Neural progenitor cell (in vitro differentiated cells): ENCODE measurements around the gene UBAP1.

Source experiments
- EZH2 ChIP-seq: fragments of 200-600 bp; sonication (generic); IDR thresholded peaks from 2 replicates; pipeline ENCODE4 v1.6.1; 2017; ENCODE audit warnings: antibody characterized with exemption, mild to moderate bottlenecking, moderate library complexity
- EZH2phosphoT487 ChIP-seq: fragments of 200-600 bp; sonication (generic); IDR thresholded peaks from 2 replicates; pipeline ENCODE4 v1.6.1; 2017; ENCODE audit warnings: antibody characterized with exemption
- TF ChIP-seq, protein P1 (sequence below): fragments of 200-600 bp; sonication (generic); IDR thresholded peaks from 2 replicates; pipeline ENCODE4 v1.5.1; 2017; ENCODE audit warnings: antibody characterized with exemption, mild to moderate bottlenecking

DNA sequence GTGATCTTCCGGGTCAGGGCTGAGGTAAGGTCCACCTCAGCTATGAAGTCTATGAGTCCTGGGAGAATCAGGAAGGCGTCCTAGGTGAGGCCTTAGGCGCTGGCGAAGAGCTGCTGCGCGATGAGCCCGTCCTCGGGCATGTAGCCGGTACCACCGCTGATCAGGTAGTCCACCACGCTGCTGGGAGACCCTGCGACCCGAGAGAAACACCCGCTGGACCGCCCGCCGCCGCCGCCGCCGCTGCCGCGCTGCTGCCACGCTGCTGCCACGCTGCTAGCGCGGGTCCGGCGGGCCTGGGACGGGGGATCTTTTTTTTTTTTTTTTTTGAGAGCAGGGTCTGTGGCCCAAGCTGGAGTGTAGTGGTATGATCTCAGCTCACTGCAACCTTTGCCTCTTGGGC lies 44.3 kb upstream of the UBAP1 start:
- TF ChIP-seq EZH2 (no peak), EZH2phosphoT487 (no peak)
- TF ChIP-seq, protein P1, sequence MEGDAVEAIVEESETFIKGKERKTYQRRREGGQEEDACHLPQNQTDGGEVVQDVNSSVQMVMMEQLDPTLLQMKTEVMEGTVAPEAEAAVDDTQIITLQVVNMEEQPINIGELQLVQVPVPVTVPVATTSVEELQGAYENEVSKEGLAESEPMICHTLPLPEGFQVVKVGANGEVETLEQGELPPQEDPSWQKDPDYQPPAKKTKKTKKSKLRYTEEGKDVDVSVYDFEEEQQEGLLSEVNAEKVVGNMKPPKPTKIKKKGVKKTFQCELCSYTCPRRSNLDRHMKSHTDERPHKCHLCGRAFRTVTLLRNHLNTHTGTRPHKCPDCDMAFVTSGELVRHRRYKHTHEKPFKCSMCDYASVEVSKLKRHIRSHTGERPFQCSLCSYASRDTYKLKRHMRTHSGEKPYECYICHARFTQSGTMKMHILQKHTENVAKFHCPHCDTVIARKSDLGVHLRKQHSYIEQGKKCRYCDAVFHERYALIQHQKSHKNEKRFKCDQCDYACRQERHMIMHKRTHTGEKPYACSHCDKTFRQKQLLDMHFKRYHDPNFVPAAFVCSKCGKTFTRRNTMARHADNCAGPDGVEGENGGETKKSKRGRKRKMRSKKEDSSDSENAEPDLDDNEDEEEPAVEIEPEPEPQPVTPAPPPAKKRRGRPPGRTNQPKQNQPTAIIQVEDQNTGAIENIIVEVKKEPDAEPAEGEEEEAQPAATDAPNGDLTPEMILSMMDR = no peak
